Kidney (tissue), 14 donors: ENCODE data around the gene MYMK. TPM values are rescaled to one million over a fixed set of nuclear protein-coding genes. Genes with fewer than 3 reads are reported as not detected.

ENCODE experiments used
- DNase-seq, 5 donors: peaks; one replicate each; pipeline ENCODE4 v3.0.0-alpha.2; 2013 to 2020
- FAIRE-seq: peaks from 2 replicates; lab custom pipeline; 2012; peaks lifted over from hg19 to GRCh38; lab: Jason Lieb, UNC
- H3K27ac ChIP-seq, 2 donors: one replicate each; pipeline ENCODE4 v1.7.0; 2013; ENCODE audit warnings: low read depth in 2 of 2, low read length in 2 of 2, inconsistent platforms in 1 of 2
- H3K27me3 ChIP-seq: one replicate; pipeline ENCODE4 v1.7.1; 2013; ENCODE audit warnings: low read length, inconsistent platforms; ENCODE audit not compliant: control insufficient read depth, insufficient read depth
- H3K36me3 ChIP-seq, 3 donors: one replicate each; pipeline versions ENCODE4 v1.7.0 to v1.7.1; 2013; ENCODE audit warnings: low read length in 3 of 3, control low read depth in 1 of 3, inconsistent platforms in 1 of 3; ENCODE audit not compliant: insufficient read depth in 3 of 3, control insufficient read depth in 2 of 3
- H3K4me1 ChIP-seq, 3 donors: one replicate each; pipeline versions ENCODE4 v1.7.0 to v1.7.1; 2013; ENCODE audit warnings: low read length in 3 of 3, inconsistent platforms in 1 of 3, low read depth in 1 of 3; ENCODE audit not compliant: control insufficient read depth in 2 of 3, insufficient read depth in 2 of 3
- H3K4me3 ChIP-seq, 3 donors: one replicate each; pipeline versions ENCODE4 v1.7.0 to v1.8.1; 2013; ENCODE audit warnings: low read length in 3 of 3, control low read depth in 1 of 3, inconsistent platforms in 1 of 3
- H3K9ac ChIP-seq, 3 donors: one replicate each; pipeline versions ENCODE4 v1.7.0 to v1.7.1; 2013; ENCODE audit warnings: low read length in 3 of 3, control low read depth in 1 of 3, inconsistent platforms in 1 of 3
- H3K9me3 ChIP-seq, 3 donors: one replicate each; pipeline versions ENCODE4 v1.7.0 to v1.7.1; 2013; ENCODE audit warnings: low read length in 3 of 3, control low read depth in 1 of 3, inconsistent platforms in 1 of 3; ENCODE audit not compliant: control insufficient read depth in 2 of 3, insufficient read depth in 1 of 3
- intact Hi-C: fragments of 100-400 bp; cut with DNase I; formaldehyde crosslinking; loops from one replicate; pipeline ENCODE4 v1.11.1; 2022
- polyA plus RNA-seq: library from polyadenylated mRNA; stranded (reverse); fragments of 350-450 nt; fragmentation: Illumina TruSeq; extraction: RNeasy Lipid Tissue Mini Kit (QIAGEN cat#74804); gene quantifications from one replicate; pipeline ENCODE4 v1.2.3, GENCODE V29; 2014; ENCODE audit warnings: low read depth, low replicate concordance; ENCODE audit not compliant: insufficient read depth
- total RNA-seq: library from RNA; stranded (reverse); fragmentation: NEBNext Ultra II Directional; extraction: Animal tissue kit (Norgen Biotek cat#: 25700); gene quantifications from one replicate; pipeline ENCODE4 v1.2.1, GENCODE V29; 2021
- TF ChIP-seq, protein P1 (sequence below): IDR thresholded peaks from 3 replicates; pipeline ENCODE4 v1.5.1; 2012; ENCODE audit warnings: mild to moderate bottlenecking, moderate library complexity, borderline replicate concordance; ENCODE audit not compliant: insufficient read depth; ENCODE audit errors: extremely low read depth
- donor health status: control.
- donor health status: control.
- donor health status: control.
- donor health status: control.
- donor health status: control.
- donor health status: DM: yes; HTN: yes; CAD: no.
- donor health status: Normal renal cell carcinoma (clear cell type).

Gene MYMK
- total and polyA plus RNA-seq, 2 donors from 2014 or later, result not detected

GRCh38 chr9:133557581-133557980 lies 32.8 kb upstream of the MYMK start:
- H3K27ac ChIP-seq, result peak overlapping the region; percentile 32 to 41
- no peak for FAIRE-seq

GRCh38 chr9:133556354-133556753 lies 31.6 kb upstream of the MYMK start:
- H3K4me1 ChIP-seq, result peaks cover 0 to 16% (median 0%) of the 10 kb centered on the region in 3 donors
- FAIRE-seq, result no peak

More at GRCh38 chr9:133557581-133557980, 32.8 kb upstream of the MYMK start:
- intact Hi-C loops, result no loop called here
- Histone ChIP-seq H3K27me3 (no peaks in the 10 kb centered on the region), H3K4me1 (peaks cover 0 to 16% (median 0%) of the 10 kb centered on the region in 3 donors), H3K9ac (no peak overlapping the region), H3K9me3 (no peaks in the 10 kb centered on the region), H3K4me3 (no peak overlapping the region), H3K36me3 (peaks cover 0 to 4% (median 0%) of the 10 kb centered on the region in 3 donors)
- no peak for DNase-seq
- TF ChIP-seq, protein P1, sequence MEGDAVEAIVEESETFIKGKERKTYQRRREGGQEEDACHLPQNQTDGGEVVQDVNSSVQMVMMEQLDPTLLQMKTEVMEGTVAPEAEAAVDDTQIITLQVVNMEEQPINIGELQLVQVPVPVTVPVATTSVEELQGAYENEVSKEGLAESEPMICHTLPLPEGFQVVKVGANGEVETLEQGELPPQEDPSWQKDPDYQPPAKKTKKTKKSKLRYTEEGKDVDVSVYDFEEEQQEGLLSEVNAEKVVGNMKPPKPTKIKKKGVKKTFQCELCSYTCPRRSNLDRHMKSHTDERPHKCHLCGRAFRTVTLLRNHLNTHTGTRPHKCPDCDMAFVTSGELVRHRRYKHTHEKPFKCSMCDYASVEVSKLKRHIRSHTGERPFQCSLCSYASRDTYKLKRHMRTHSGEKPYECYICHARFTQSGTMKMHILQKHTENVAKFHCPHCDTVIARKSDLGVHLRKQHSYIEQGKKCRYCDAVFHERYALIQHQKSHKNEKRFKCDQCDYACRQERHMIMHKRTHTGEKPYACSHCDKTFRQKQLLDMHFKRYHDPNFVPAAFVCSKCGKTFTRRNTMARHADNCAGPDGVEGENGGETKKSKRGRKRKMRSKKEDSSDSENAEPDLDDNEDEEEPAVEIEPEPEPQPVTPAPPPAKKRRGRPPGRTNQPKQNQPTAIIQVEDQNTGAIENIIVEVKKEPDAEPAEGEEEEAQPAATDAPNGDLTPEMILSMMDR, result no peak

GRCh38 chr9:133554729-133555128 lies 30.0 kb upstream of the MYMK start:
- Histone ChIP-seq H3K4me3 (no peak overlapping the region), H3K27ac (no peak overlapping the region), H3K9me3 (no peaks in the 10 kb centered on the region), H3K36me3 (peaks cover 0 to 8% (median 7%) of the 10 kb centered on the region in 3 donors), H3K4me1 (peaks cover 0 to 13% (median 0%) of the 10 kb centered on the region in 3 donors), H3K9ac (no peak overlapping the region), H3K27me3 (no peaks in the 10 kb centered on the region)
- TF ChIP-seq, protein P1, result no peak
- intact Hi-C loops, result no loop called here
- no peak for DNase-seq
- FAIRE-seq, result no peak

More at GRCh38 chr9:133556354-133556753, 31.6 kb upstream of the MYMK start:
- Histone ChIP-seq H3K36me3 (peaks cover 0 to 7% (median 4%) of the 10 kb centered on the region in 3 donors), H3K9me3 (no peaks in the 10 kb centered on the region), H3K27me3 (no peaks in the 10 kb centered on the region), H3K4me3 (no peak overlapping the region), H3K9ac (no peak overlapping the region), H3K27ac (no peak overlapping the region)
- TF ChIP-seq, protein P1, result no peak
- DNase-seq, result no peak
- intact Hi-C loops, result no loop called here
